Measurements from ENCODE around the gene EIPR1. TPM values are rescaled to one million over a fixed set of nuclear protein-coding genes. Genes with fewer than 3 reads are reported as not detected.

The EIPR1 gene
- total RNA-seq, 4 donors from 2014 or later = 24.9 to 46.2 (median 36.3) TPM

- Histone ChIP-seq H3K4me3 (no peak overlapping the region), H3K27ac (no peak overlapping the region), H3K4me1 (no peaks in the 10 kb centered on the region), H3K27me3 (no peaks in the 10 kb centered on the region), H3K9me3 (no peaks in the 10 kb centered on the region), H3K36me3 (peaks cover 0 to 15% (median 0%) of the 10 kb centered on the region in 3 donors)
- WGBS, 2 donors = 75 to 80% methylated on average over 18 to 19 of the region's 20 CpGs
- no peak for DNase-seq (ENCODE audit: low spot score in 2 of 2)
- TF ChIP-seq EP300 (IDR thresholded peaks at IDR 0.05) = no peak
- no peak for TF ChIP-seq POLR2A (IDR thresholded peaks at IDR 0.05)
- TF ChIP-seq CTCF (IDR thresholded peaks at IDR 0.05) = no peak
Observed at GRCh38 chr2:3265981-3266924, 111.4 kb downstream of the EIPR1 start.

GRCh38 chr2:3265471-3265870 lies 112.1 kb downstream of the EIPR1 start:
- 86 to 90% methylated on average over 8 of the region's 8 CpGs for WGBS, 2 donors
- Histone ChIP-seq H3K36me3 (peaks cover 0 to 15% (median 0%) of the 10 kb centered on the region in 3 donors), H3K27ac (no peak overlapping the region), H3K9me3 (no peaks in the 10 kb centered on the region), H3K4me1 (no peaks in the 10 kb centered on the region), H3K27me3 (no peaks in the 10 kb centered on the region), H3K4me3 (no peak overlapping the region)
- no peak for DNase-seq (ENCODE audit: low spot score in 2 of 2)
- TF ChIP-seq EP300 (IDR thresholded peaks at IDR 0.05) (no peak), POLR2A (IDR thresholded peaks at IDR 0.05) (no peak), CTCF (IDR thresholded peaks at IDR 0.05) (no peak)

GRCh38 chr2:3264010-3264744 lies 113.4 kb downstream of the EIPR1 start:
- Histone ChIP-seq H3K36me3 (peaks cover 0 to 11% (median 0%) of the 10 kb centered on the region in 3 donors), H3K27me3 (no peaks in the 10 kb centered on the region), H3K4me3 (no peak overlapping the region), H3K27ac (no peak overlapping the region), H3K9me3 (no peaks in the 10 kb centered on the region), H3K4me1 (no peaks in the 10 kb centered on the region)
- peak in 1 of 2 donors; percentile 31 for DNase-seq (ENCODE audit: low spot score in 2 of 2)
- TF ChIP-seq POLR2A (IDR thresholded peaks at IDR 0.05) (no peak), EP300 (IDR thresholded peaks at IDR 0.05) (peak in 1 of 2 donors; percentile 30)
- 74 to 78% methylated on average over 12 of the region's 12 CpGs for WGBS, 2 donors

GRCh38 chr2:3263487-3263886 lies 114.1 kb downstream of the EIPR1 start:
- no peak overlapping the region for H3K4me3 ChIP-seq
- no peaks in the 10 kb centered on the region for H3K9me3 ChIP-seq
- DNase-seq (ENCODE audit: low spot score in 2 of 2) = no peak
- whole genome bisulfite sequencing, 2 donors = 95 to 99% methylated on average over 15 to 16 of the region's 16 CpGs
- peaks cover 0 to 11% (median 0%) of the 10 kb centered on the region in 3 donors for H3K36me3 ChIP-seq
- H3K4me1 ChIP-seq = no peaks in the 10 kb centered on the region
- TF ChIP-seq EP300 (IDR thresholded peaks at IDR 0.05) (no peak), CTCF (IDR thresholded peaks at IDR 0.05) (no peak), POLR2A (IDR thresholded peaks at IDR 0.05) (no peak)
- no peaks in the 10 kb centered on the region for H3K27me3 ChIP-seq
- H3K27ac ChIP-seq = no peak overlapping the region

DNA sequence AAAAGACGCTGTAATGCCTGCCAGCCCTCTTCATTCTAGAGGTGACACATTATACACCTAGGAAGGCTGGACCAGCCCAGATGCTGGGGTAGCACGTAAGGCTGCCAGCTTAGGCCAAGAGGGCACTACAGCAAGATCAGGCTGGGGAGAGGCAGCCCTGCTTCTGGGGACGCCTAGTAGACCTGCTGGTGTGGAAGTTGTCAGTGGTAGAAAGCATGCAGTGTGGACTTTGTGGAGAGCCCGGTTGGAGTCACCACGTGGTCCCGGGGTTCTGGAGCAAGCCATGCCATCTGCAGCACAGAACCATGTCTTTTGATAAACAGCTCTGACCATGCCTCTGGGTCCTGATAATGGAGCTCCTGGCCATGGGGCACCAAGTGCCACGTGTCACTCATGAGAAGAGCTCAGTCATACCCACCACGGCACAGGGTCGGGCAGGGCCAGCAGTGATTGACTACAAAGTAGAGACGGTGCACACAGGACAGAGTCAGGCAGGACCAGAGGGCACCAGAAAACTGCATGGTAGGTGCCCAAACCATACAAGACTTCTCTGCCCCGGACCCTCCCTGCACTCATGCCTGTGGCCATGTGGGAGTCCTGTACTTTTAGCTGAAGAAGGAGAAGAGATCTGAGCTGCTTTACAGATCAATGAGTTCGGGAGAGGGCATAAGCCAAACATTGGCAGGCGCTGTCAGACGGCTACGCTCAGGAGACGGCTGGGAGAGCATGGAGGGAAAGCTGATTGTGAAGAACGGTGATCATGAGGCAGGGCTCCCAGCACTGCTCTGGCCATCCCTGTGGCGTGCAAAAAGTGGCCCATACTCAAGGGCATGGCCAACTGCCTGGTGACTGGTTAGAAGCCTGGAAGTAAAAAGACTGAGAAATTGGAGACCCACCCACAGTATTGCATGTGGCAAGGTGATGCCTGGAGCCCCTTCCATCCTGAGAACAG lies 114.9 kb downstream of the EIPR1 start:
- H3K27me3 ChIP-seq = no peaks in the 10 kb centered on the region
- no peak overlapping the region for H3K27ac ChIP-seq
- 96 to 98% methylated on average over 17 of the region's 18 CpGs for WGBS, 2 donors
- H3K4me1 ChIP-seq = no peaks in the 10 kb centered on the region
- H3K36me3 ChIP-seq = peaks cover 0 to 13% (median 0%) of the 10 kb centered on the region in 3 donors
- H3K9me3 ChIP-seq = no peaks in the 10 kb centered on the region
- no peak for DNase-seq (ENCODE audit: low spot score in 2 of 2)
- TF ChIP-seq EP300 (IDR thresholded peaks at IDR 0.05) (no peak), CTCF (IDR thresholded peaks at IDR 0.05) (no peak), POLR2A (IDR thresholded peaks at IDR 0.05) (no peak)
- no peak overlapping the region for H3K4me3 ChIP-seq
